ENCODE data around the gene HSPG2. TPM values are rescaled to one million over a fixed set of nuclear protein-coding genes. Genes with fewer than 3 reads are reported as not detected.

The HSPG2 gene
- total RNA-seq, 2 donors from 2014 or later = 684 to 846 TPM

DNA sequence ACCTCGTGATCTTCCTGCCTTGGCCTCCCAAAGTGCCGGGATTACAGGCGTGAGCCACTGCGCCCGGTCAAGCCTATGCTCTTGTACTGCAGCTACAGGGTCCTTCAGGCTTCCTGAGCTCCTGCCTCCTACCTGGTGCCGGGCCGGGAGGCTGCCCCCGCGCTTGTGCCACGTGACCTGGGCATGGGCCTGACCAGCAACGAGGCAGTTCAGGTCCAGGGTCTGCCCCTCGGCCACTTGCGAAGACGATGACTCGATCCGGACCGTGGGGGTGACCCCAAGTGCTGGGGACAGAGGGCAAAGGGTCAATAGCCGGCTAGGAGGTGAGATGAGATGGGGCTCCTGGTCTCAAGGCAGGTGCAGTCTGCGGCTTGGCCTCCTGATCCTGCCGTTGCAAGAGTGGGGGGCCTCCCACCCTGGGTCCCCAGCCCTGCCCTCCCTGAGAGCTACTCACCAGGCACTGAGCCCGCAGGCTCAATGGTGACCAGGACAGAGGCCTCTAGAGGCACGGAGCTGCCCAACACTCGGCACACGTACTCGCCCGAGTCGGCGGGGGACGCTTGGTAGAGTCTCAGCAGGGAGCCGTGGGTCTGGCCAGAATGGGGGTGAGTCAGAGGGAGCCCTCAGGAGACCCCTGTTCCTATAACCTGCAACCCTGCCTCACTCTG is 87.1 kb downstream of the HSPG2 start:
- H3K9me3 ChIP-seq = no peaks in the 10 kb centered on the region
- H3K27ac ChIP-seq = no peak overlapping the region
- H3K36me3 ChIP-seq = peaks cover 92% of the 10 kb centered on the region
- no peaks in the 10 kb centered on the region for H3K27me3 ChIP-seq (replicated peaks; ENCODE audit: insufficient read depth)
- TF ChIP-seq, protein P1, sequence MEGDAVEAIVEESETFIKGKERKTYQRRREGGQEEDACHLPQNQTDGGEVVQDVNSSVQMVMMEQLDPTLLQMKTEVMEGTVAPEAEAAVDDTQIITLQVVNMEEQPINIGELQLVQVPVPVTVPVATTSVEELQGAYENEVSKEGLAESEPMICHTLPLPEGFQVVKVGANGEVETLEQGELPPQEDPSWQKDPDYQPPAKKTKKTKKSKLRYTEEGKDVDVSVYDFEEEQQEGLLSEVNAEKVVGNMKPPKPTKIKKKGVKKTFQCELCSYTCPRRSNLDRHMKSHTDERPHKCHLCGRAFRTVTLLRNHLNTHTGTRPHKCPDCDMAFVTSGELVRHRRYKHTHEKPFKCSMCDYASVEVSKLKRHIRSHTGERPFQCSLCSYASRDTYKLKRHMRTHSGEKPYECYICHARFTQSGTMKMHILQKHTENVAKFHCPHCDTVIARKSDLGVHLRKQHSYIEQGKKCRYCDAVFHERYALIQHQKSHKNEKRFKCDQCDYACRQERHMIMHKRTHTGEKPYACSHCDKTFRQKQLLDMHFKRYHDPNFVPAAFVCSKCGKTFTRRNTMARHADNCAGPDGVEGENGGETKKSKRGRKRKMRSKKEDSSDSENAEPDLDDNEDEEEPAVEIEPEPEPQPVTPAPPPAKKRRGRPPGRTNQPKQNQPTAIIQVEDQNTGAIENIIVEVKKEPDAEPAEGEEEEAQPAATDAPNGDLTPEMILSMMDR (IDR thresholded peaks at IDR 0.05) = no peak
- ATAC-seq (ENCODE audit: insufficient number of reproducible peaks, low FRiP score, low read depth) = no peak
- H3K4me1 ChIP-seq (ENCODE audit: control insufficient read depth in 1 of 2, low read depth in 2 of 2) = no peaks in the 10 kb centered on the region
- no peak overlapping the region for H3K4me3 ChIP-seq
- DNase-seq (ENCODE audit: low spot score) = no peak

DNA sequence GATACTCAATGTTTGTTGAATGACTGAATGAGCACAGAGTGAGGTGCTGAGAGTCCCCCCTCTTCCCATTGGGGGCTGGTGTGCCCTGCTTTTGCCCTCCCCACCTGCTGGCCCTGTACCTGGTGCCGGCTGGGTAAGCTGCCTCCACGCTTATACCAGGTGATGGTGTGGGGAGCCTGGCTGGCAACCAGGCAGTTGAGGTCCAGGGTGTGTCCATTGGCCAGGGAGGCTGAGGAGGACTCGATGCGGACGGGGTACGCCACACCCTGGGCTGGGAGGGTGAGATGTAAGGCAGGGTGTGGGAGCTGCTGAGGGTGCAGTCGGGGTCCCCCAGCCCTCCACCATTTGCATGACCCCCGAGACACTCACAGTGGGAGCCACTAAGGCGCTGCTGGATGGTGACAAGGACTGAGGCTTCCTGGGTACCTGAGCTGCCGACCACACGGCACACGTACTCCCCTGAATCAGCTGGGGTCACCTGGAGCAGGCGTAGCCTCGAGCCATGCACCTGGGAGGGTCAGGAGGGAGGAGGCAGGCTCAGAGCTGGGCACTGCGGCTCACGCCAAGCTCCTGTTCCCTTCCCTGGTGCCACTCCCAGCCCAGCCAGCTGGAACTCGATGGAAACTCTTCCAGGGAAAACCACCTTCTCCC is 88.5 kb downstream of the HSPG2 start:
- no peaks in the 10 kb centered on the region for H3K9me3 ChIP-seq
- H3K27me3 ChIP-seq (replicated peaks; ENCODE audit: insufficient read depth) = no peaks in the 10 kb centered on the region
- ATAC-seq (ENCODE audit: insufficient number of reproducible peaks, low FRiP score, low read depth) (no peak), DNase-seq (ENCODE audit: low spot score) (no peak)
- H3K36me3 ChIP-seq = peaks cover 90% of the 10 kb centered on the region
- H3K4me1 ChIP-seq (ENCODE audit: control insufficient read depth in 1 of 2, low read depth in 2 of 2) = no peaks in the 10 kb centered on the region
- TF ChIP-seq, protein P1 (IDR thresholded peaks at IDR 0.05) = no peak
- H3K4me3 ChIP-seq = no peak overlapping the region
- H3K27ac ChIP-seq = no peak overlapping the region

DNA sequence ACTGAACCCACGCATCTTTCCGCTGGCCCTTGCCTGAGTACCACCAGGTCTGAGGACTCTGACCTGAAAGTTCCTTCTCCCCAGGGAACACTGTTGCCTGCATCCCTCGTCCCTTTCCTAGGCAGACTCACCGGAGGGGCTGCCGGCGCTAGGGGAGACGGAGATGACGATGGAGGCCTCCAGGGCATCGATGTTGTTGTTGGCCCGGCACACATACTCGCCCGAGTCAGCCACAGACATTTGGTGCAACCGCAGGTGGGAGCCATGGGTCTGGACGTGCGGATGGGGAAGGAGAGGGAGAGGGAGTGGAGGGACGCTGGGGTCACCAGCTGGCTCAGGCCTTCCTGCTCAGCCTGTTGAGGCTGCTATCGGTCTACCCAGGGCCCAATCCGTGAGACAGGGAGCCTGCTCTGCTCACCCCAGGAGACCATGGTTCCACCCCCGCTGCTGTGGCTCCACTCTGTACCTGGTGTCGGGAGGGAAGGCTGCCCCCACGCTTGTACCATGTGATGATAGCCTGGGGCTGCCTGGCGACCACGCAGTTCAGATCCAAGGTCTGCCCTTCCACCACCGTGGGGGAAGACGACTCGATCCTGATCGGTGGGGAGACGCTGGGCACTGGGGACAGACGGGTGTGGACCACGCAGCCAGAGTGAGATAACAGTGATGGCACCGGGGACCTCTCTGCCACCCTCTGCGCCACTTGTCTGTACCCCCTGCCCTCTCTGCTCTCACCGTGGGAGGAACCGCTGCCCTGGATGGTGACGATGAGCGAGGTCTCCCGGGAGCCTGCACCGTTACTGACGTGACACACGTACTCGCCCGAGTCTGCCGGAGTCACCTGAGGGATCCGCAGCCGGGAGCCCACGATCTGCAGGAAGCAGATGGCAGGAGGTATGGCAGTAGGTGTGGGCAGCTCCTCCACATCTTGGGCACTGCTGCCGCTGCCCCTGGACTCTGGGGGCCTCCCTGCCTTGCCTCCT is 89.6 kb downstream of the HSPG2 start:
- H3K36me3 ChIP-seq = peaks cover 91% of the 10 kb centered on the region
- no peaks in the 10 kb centered on the region for H3K4me1 ChIP-seq (ENCODE audit: control insufficient read depth in 1 of 2, low read depth in 2 of 2)
- H3K27ac ChIP-seq = no peak overlapping the region
- TF ChIP-seq, protein P1 (IDR thresholded peaks at IDR 0.05) = no peak
- no peak overlapping the region for H3K4me3 ChIP-seq
- ATAC-seq (ENCODE audit: insufficient number of reproducible peaks, low FRiP score, low read depth) (no peak), DNase-seq (ENCODE audit: low spot score) (no peak)
- H3K27me3 ChIP-seq (replicated peaks; ENCODE audit: insufficient read depth) = no peaks in the 10 kb centered on the region
- H3K9me3 ChIP-seq = no peaks in the 10 kb centered on the region

DNA sequence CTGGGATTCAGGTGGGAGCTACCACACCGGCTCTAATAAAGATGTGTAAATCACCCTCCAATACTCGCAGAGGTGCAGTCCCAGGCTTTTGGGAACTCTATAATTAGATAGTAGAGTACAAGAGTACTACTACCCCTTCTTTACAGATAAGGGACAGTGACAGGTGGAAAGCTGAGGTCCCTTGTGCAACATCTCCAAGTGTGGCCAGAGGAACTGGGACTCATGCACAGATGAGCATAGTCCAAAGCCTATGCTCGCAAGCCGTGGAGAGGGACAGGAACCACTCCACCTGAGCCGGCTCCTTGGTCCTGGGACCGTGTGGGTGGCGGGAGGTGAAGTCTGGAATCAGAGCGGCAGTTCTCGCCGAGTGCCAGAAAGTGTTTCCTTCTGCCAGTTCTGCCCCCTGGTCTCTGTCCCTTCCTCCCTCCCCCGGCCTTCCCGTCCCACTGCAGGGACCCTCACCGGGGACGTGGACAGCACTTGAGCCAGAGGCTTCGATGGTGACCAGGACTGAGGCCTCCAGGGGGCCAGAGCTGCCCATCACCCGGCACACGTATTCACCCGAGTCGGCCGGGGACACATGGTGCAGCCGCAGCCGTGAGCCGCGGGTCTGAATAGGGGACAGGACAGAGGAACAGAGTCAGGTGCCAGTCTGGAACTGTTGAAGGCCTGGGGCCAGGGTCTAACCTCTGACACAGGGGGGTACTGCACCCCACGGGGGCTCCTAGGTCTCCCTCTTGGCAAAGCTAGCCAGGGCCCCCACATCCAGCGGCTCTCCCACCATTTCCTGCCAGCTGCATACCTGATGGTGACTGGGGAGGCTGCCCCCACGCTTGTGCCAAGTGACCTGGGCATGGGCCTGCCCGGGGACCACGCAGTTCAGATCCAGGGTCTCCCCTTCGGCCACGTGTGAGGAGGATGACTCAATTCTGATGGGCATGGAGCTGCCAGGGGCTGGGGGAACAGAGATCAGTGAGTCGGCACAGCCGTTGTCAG is 91.2 kb downstream of the HSPG2 start:
- H3K36me3 ChIP-seq = peaks cover 91% of the 10 kb centered on the region
- DNase-seq (ENCODE audit: low spot score) (no peak), ATAC-seq (ENCODE audit: insufficient number of reproducible peaks, low FRiP score, low read depth) (no peak)
- no peaks in the 10 kb centered on the region for H3K9me3 ChIP-seq
- no peak overlapping the region for H3K4me3 ChIP-seq
- H3K27ac ChIP-seq = no peak overlapping the region
- TF ChIP-seq, protein P1 (IDR thresholded peaks at IDR 0.05) = no peak
- no peaks in the 10 kb centered on the region for H3K4me1 ChIP-seq (ENCODE audit: control insufficient read depth in 1 of 2, low read depth in 2 of 2)
- no peaks in the 10 kb centered on the region for H3K27me3 ChIP-seq (replicated peaks; ENCODE audit: insufficient read depth)

Measured in thoracic aorta (tissue), 2 donors.